Stimulated activated CD4-positive, alpha-beta T cell treated with anti-CD3 and anti-CD28 coated beads, Interleukin-1b, Interleukin-23, amount 100 ng/mL, for 4 hours (primary cell): Measurements from ENCODE around the gene NT5DC2.

ENCODE experiments used
- DNase-seq, 2 donors: peaks; one replicate each; pipeline ENCODE4 v3.0.0-alpha.2; 2020; ENCODE audit warnings: low read depth in 2 of 2

NT5DC2 gene

GRCh38 chr3:52524752-52525679 lies 8.6 kb downstream of the NT5DC2 start:
- no peak for DNase-seq

GRCh38 chr3:52524258-52524751 lies 9.4 kb downstream of the NT5DC2 start:
- DNase-seq = no peak

GRCh38 chr3:52523386-52524257 lies 10.0 kb downstream of the NT5DC2 start:
- DNase-seq = no peak

- no peak for DNase-seq
Observed at GRCh38 chr3:52522651-52523251, 10.9 kb downstream of the NT5DC2 start.

GRCh38 chr3:52521881-52522650 lies 11.6 kb downstream of the NT5DC2 start:
- no peak for DNase-seq

- no peak for DNase-seq
Observed at GRCh38 chr3:52521488-52521824, 12.2 kb downstream of the NT5DC2 start.

GRCh38 chr3:52520716-52521487 lies 12.8 kb downstream of the NT5DC2 start:
- no peak for DNase-seq

- DNase-seq = no peak
Observed at GRCh38 chr3:52520141-52520667, 13.5 kb downstream of the NT5DC2 start.

- DNase-seq = no peak
Observed at GRCh38 chr3:52519445-52520140, 14.1 kb downstream of the NT5DC2 start.

- DNase-seq = no peak
Observed at GRCh38 chr3:52518723-52519444, 14.8 kb downstream of the NT5DC2 start.

GRCh38 chr3:52517796-52518722 lies 15.6 kb downstream of the NT5DC2 start:
- DNase-seq = no peak

- no peak for DNase-seq
Observed at GRCh38 chr3:52516509-52517195, 17.0 kb downstream of the NT5DC2 start.

GRCh38 chr3:52515192-52515591 lies 18.5 kb downstream of the NT5DC2 start:
- DNase-seq = no peak

GRCh38 chr3:52514576-52514975 lies 19.1 kb downstream of the NT5DC2 start:
- DNase-seq = no peak

- DNase-seq = no peak
Observed at GRCh38 chr3:52513281-52513680, 20.4 kb downstream of the NT5DC2 start.

GRCh38 chr3:52512727-52513126 lies 20.9 kb downstream of the NT5DC2 start:
- DNase-seq = no peak

- no peak for DNase-seq
Observed at GRCh38 chr3:52512105-52512504, 21.6 kb downstream of the NT5DC2 start.
